ENCODE measurements around the gene PKNOX1.

GRCh38 chr21:42937960-42938605 lies 36.3 kb upstream of the PKNOX1 start:
- TF ChIP-seq EZH2 (IDR thresholded peaks at IDR 0.05) (no peak), POLR2AphosphoS5 (IDR thresholded peaks at IDR 0.05; ENCODE audit: borderline replicate concordance, low read depth, low read length) (no peak), FOXP2 (optimal IDR thresholded peaks at IDR 0.05; ENCODE audit: control extremely low read depth, extremely low read length, insufficient read depth) (no peak)
